B cell (primary cell): ENCODE measurements around the gene CALN1. TPM values are rescaled to one million over a fixed set of nuclear protein-coding genes. Genes with fewer than 3 reads are reported as not detected.
"Not testable (repeated sequence)": the region's sequence is repeated elsewhere in the genome, so short reads cannot be mapped to it uniquely, and the experiment has no call there.

Experiments
- ATAC-seq: fragments of 200-7000 bp; cut with Tn5 transposase; one replicate; pipeline ENCODE4 v1.10.0; 2021; ENCODE audit warnings: low read depth, mild to moderate bottlenecking, moderate number of reproducible peaks, moderate library complexity
- CTCF ChIA-PET: fragments of 350-600 bp; sonication (Branson Sonifier 250); formaldehyde crosslinking; loops from one replicate; lab custom pipeline; 2021; ENCODE audit warnings: antibody characterized with exemption, inconsistent platforms; lab: Charles Lee
- POLR2A ChIA-PET: fragments of 350-600 bp; sonication (Branson Sonifier 250); formaldehyde crosslinking; loops from one replicate; lab custom pipeline; 2021; ENCODE audit warnings: antibody characterized with exemption; lab: Charles Lee
- DNase-seq: peaks from one replicate; pipeline ENCODE4 v3.0.0; 2013
- H2AFZ ChIP-seq: 2 replicates; pipeline ENCODE4 v1.6.1; 2012; ENCODE audit warnings: mild to moderate bottlenecking, low read depth, low read length; ENCODE audit not compliant: insufficient read depth, poor library complexity, severe bottlenecking
- H3K27ac ChIP-seq, 2 donors: 1 replicate in 1 of 2; 2 replicates in 1 of 2; pipeline ENCODE4 v1.5.1; 2012 to 2013; ENCODE audit warnings: low read length in 2 of 2, mild to moderate bottlenecking in 2 of 2, moderate library complexity in 1 of 2
- H3K27me3 ChIP-seq, 4 experiments: fragments of 200-600 bp in 1 of 4; sonication (generic) in 1 of 4; replicated peaks in 1 of 4; 1 replicate in 2 of 4; 2 replicates in 2 of 4; pipeline versions ENCODE4 v1.6.1 to v1.7.0; 2013 to 2016; ENCODE audit warnings: low read length in 3 of 4, mild to moderate bottlenecking in 2 of 4, mixed read lengths in 1 of 4, moderate library complexity in 1 of 4; ENCODE audit not compliant: insufficient read depth in 4 of 4, control insufficient read depth in 3 of 4; ENCODE audit errors: control extremely low read depth in 1 of 4
- H3K36me3 ChIP-seq, 2 experiments: replicated peaks in 1 of 2; 1 replicate in 1 of 2; 2 replicates in 1 of 2; pipeline versions ENCODE4 v1.6.1 to v1.7.1; 2013; ENCODE audit warnings: low read length in 1 of 2; ENCODE audit not compliant: insufficient read depth in 2 of 2, control insufficient read depth in 1 of 2; ENCODE audit errors: control extremely low read depth in 1 of 2, extremely low read depth in 1 of 2
- H3K4me1 ChIP-seq, 2 donors: fragments of 200-600 bp in 1 of 2; sonication (generic) in 1 of 2; 1 replicate in 1 of 2; 2 replicates in 1 of 2; pipeline versions ENCODE4 v1.5.1 to v1.6.1; 2013 to 2017; ENCODE audit warnings: low read length in 2 of 2; ENCODE audit not compliant: control insufficient read depth in 2 of 2, insufficient read depth in 2 of 2
- H3K4me2 ChIP-seq: replicated peaks from 2 replicates; pipeline ENCODE3; 2012; ENCODE audit warnings: mild to moderate bottlenecking, low read depth, low read length; ENCODE audit not compliant: poor library complexity, severe bottlenecking
- H3K4me3 ChIP-seq, 5 experiments: fragments of 200-600 bp in 1 of 5; sonication (generic) in 1 of 5; 1 replicate in 3 of 5; 2 replicates in 2 of 5; pipeline versions ENCODE4 v1.5.1 to v1.7.0; 2011 to 2016; ENCODE audit warnings: low read length in 4 of 5, mild to moderate bottlenecking in 4 of 5, low read depth in 2 of 5, control low read depth in 1 of 5, moderate library complexity in 1 of 5; ENCODE audit not compliant: insufficient read depth in 1 of 5; ENCODE audit errors: control extremely low read depth in 1 of 5, extremely low read depth in 1 of 5
- H3K79me2 ChIP-seq: fragments of 200-600 bp; sonication (generic); one replicate; pipeline ENCODE4 v1.6.0; 2016; ENCODE audit warnings: low read length; ENCODE audit not compliant: control insufficient read depth, insufficient read depth
- H3K9ac ChIP-seq: fragments of 200-600 bp; sonication (generic); 2 replicates; pipeline ENCODE4 v1.6.1; 2017; ENCODE audit warnings: mild to moderate bottlenecking, low read length, moderate library complexity
- H3K9me3 ChIP-seq, 3 donors: one replicate each; pipeline versions ENCODE4 v1.6.1 to v1.7.1; 2013; ENCODE audit warnings: low read length in 2 of 3; ENCODE audit not compliant: control insufficient read depth in 2 of 3, insufficient read depth in 1 of 3; ENCODE audit errors: control extremely low read depth in 1 of 3
- H4K20me1 ChIP-seq: 2 replicates; pipeline ENCODE4 v1.6.0; 2012; ENCODE audit warnings: mild to moderate bottlenecking, low read length; ENCODE audit not compliant: insufficient read depth, control insufficient read depth, poor library complexity, severe bottlenecking
- H3K27ac Mint-ChIP-seq: one replicate; pipeline ENCODE4 v1.8.0; 2021; ENCODE audit warnings: mixed read lengths
- H3K27me3 Mint-ChIP-seq: one replicate; pipeline ENCODE4 v1.8.0; 2021; ENCODE audit warnings: mixed read lengths
- H3K4me1 Mint-ChIP-seq: one replicate; pipeline ENCODE4 v1.8.0; 2021; ENCODE audit warnings: mixed read lengths
- H3K4me3 Mint-ChIP-seq: one replicate; pipeline ENCODE4 v1.8.0; 2021; ENCODE audit warnings: mixed read lengths
- H3K9me3 Mint-ChIP-seq: one replicate; pipeline ENCODE4 v1.8.0; 2022; ENCODE audit warnings: mixed read lengths; ENCODE audit not compliant: insufficient read depth
- CTCF ChIP-seq: fragments of 200-600 bp; IDR thresholded peaks from one replicate; pipeline ENCODE4 v1.8.0; 2022; ENCODE audit warnings: antibody characterized with exemption, mild to moderate bottlenecking
- EZH2 ChIP-seq: IDR thresholded peaks from 2 replicates; pipeline ENCODE4 v1.6.1; 2012; ENCODE audit warnings: borderline replicate concordance, low read depth, mild to moderate bottlenecking, moderate library complexity, low read length; ENCODE audit not compliant: insufficient read depth, poor library complexity, severe bottlenecking
- WGBS: methylation state at CpG from one replicate; pipeline ENCODE4 v1.1.5; 2013; ENCODE audit warnings: missing lambda C conversion rate; ENCODE audit not compliant: insufficient coverage; 5-methylcytosine and 5-hydroxymethylcytosine counted together
- intact Hi-C: fragments of 100-400 bp; cut with micrococcal nuclease; formaldehyde crosslinking; loops from one replicate; pipeline ENCODE4 v1.10.0; 2022
- polyA plus RNA-seq: library from polyadenylated mRNA; depleted of rRNA; stranded (reverse); fragments of >200 nt; gene quantifications from 2 replicates; pipeline ENCODE4 v1.2.3, GENCODE V29; 2012
- total RNA-seq, 2 donors: library from RNA; stranded (reverse); fragments of 120-200 nt in 1 of 2; gene quantifications; 1 replicate in 1 of 2; 2 replicates in 1 of 2; pipeline versions ENCODE4 v1.2.3 to v1.2.4, GENCODE V29; 2013 to 2022

CALN1 gene
- total and polyA plus RNA-seq, 2 donors (not counting 1 experiment from before 2014, with no cell fraction given): not detected

GRCh38 chr7:71933426-71933825 is 478.7 kb downstream of the CALN1 start:
- peaks cover 2% of the 10 kb centered on the region for H3K9me3 Mint-ChIP-seq
- DNase-seq: no peak
- ChIA-PET CTCF (no interaction called here), POLR2A (no interaction called here)
- no peaks in the 10 kb centered on the region for H3K79me2 ChIP-seq
- TF ChIP-seq EZH2: no peak
- TF ChIP-seq CTCF: no peak
- WGBS: 93% methylated on average over 6 of the region's 7 CpGs
- no peaks in the 10 kb centered on the region for H3K4me1 ChIP-seq
- H3K9ac ChIP-seq: no peak overlapping the region
- no peaks in the 10 kb centered on the region for H3K27me3 ChIP-seq
- H3K9me3 ChIP-seq: peaks cover 0 to 19% (median 0%) of the 10 kb centered on the region in 3 donors
- intact Hi-C loops: no loop called here
- no peak overlapping the region for H3K4me2 ChIP-seq
- H3K4me3 Mint-ChIP-seq: no peak overlapping the region
- no peak overlapping the region for H2AFZ ChIP-seq
- no peak overlapping the region for H3K4me3 ChIP-seq
- no peaks in the 10 kb centered on the region for H3K27me3 Mint-ChIP-seq
- H3K27ac ChIP-seq: no peak overlapping the region
- no peak overlapping the region for H3K27ac Mint-ChIP-seq
- H3K4me1 Mint-ChIP-seq: no peaks in the 10 kb centered on the region
- no peaks in the 10 kb centered on the region for H3K36me3 ChIP-seq
- H4K20me1 ChIP-seq: no peaks in the 10 kb centered on the region
- ATAC-seq: no peak

DNA sequence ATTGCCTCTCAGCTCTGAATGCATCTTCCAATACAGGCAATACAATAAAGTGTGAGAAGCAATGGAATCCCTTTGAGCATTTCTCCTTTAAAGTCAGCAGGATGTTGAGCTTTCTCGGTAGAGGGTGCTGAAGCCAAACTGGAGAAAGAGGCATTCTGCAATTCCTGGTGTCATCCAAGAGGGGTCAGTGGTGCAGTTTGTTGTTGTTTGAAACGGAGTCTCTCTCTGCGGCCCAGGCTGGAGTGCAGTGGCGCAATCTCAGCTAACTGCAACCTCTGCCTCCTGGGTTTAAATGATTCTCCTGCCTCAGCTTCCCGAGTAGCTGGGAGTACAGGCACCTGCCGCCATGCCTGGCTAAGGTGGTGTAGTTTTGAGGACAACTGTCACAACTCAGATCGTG is 486.5 kb downstream of the CALN1 start:
- Histone ChIP-seq H2AFZ (no peak overlapping the region), H3K4me2 (no peak overlapping the region), H4K20me1 (no peaks in the 10 kb centered on the region), H3K79me2 (no peaks in the 10 kb centered on the region), H3K27me3 (no peaks in the 10 kb centered on the region), H3K27ac (no peak overlapping the region), H3K9ac (no peak overlapping the region), H3K4me3 (no peak overlapping the region), H3K4me1 (no peaks in the 10 kb centered on the region), H3K36me3 (no peaks in the 10 kb centered on the region), H3K9me3 (peaks cover 1 to 16% (median 11%) of the 10 kb centered on the region in 3 donors)
- Mint-ChIP-seq H3K9me3 (peaks cover 14% of the 10 kb centered on the region), H3K4me1 (no peaks in the 10 kb centered on the region), H3K27me3 (no peaks in the 10 kb centered on the region), H3K4me3 (no peak overlapping the region), H3K27ac (no peak overlapping the region)
- POLR2A ChIA-PET: no interaction called here
- TF ChIP-seq CTCF (no peak), EZH2 (no peak)
- CTCF ChIA-PET: no interaction called here
- ATAC-seq: no peak
- 92% methylated on average over 6 of the region's 7 CpGs for WGBS
- intact Hi-C loops: no loop called here
- DNase-seq: no peak

- H3K79me2 ChIP-seq, H3K27me3 ChIP-seq, H3K27ac ChIP-seq, H3K9me3 ChIP-seq, H4K20me1 ChIP-seq, H3K9ac ChIP-seq, H3K36me3 ChIP-seq, H3K4me3 Mint-ChIP-seq, ATAC-seq, H3K9me3 Mint-ChIP-seq, H3K4me3 ChIP-seq, H3K27ac Mint-ChIP-seq, DNase-seq, CTCF ChIA-PET, H3K4me2 ChIP-seq, H3K4me1 Mint-ChIP-seq, H2AFZ ChIP-seq, H3K27me3 Mint-ChIP-seq, intact Hi-C loops, POLR2A ChIA-PET, H3K4me1 ChIP-seq: not testable (repeated sequence)
- WGBS: 100% methylated on average over 1 of the region's 4 CpGs
These were observed 497.9 kb downstream of the CALN1 start for GRCh38 chr7:71914204-71914603.
